ENCODE data around the gene YTHDF2.

YTHDF2 gene

GRCh38 chr1:28801461-28801860 is 64.7 kb downstream of the YTHDF2 start:
- no peak for DNase-seq (ENCODE audit: low read depth, low spot score)

DNA sequence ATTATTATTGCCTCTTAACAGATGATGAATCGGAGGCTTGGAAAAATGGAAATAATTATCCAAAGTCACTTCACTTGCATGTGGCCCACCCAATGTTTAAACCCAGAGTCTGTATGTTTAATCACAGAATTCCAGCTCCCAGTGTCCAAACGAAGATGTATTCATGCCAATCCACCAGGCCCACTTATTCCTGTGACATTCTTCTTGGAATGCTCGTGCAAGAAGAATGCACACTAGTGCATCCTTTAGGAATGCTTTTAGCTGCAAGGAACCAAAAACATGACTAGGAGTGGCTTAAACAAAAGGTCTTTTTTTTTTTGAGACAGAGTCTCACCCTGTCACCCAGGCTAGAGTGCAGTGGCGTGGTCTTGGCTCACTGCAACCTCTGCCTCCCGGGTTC is 66.3 kb downstream of the YTHDF2 start:
- no peak for DNase-seq (ENCODE audit: low read depth, low spot score)

DNA sequence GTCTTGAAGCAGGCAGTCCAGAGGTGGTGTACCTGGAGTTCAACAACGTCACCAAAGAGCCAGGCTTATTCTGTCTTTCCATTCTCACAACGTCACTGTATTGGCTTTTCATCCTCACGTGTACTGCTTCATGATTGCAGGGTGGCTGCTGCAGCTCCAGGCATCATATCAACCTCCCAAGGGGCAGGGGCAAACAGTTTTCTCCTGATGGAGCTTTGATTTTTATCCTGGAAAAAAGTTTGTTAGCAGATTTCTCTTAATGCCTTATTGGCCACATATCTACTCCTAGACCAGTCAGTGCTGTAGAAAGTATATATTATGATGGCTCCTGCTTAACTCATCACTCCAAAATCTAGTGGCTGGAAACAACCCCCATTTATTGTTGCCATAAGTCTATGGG is 66.9 kb downstream of the YTHDF2 start:
- no peak for DNase-seq (ENCODE audit: low read depth, low spot score)

GRCh38 chr1:28804071-28804470 is 67.3 kb downstream of the YTHDF2 start:
- DNase-seq (ENCODE audit: low read depth, low spot score): no peak

DNA sequence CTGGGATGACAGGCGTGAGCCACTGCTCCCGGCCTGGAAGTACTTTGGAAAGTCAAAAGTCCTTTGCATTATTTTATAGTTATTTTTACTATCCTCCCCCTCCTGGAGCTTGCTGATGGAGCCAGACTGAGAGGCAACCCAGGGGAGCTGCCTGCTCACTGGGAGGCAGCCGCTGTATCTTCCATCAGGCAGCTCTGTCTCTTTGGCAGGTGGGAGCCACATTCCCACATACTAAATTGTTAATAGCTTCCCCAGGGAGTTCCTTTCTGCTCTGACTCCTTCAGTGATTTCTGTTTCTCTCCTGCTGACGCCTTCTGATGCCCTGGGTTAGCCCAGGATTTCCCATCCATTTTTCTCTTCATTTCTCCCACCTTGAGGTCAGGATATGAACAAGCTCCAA is 70.3 kb downstream of the YTHDF2 start:
- no peak for DNase-seq (ENCODE audit: low read depth, low spot score)

DNA sequence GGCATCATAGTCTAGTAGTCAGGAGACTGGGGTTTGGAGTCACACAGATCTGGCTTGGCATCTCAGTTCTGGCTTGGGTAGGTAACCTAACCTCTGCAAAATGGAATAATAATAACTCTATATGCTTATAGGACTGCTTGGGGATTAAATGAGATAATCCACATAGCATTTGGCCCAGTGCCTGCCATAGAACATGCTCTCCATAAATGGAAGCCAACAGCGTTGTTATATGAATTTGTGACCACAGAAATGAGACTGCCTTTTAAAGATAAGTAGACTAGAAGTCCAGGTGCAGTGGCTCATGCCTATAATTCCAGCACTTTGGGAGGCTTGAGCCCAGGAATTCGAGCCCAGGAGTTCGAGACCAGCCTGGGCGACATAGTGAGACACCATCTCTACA is 71.2 kb downstream of the YTHDF2 start:
- DNase-seq (ENCODE audit: low read depth, low spot score): no peak

GRCh38 chr1:28811369-28811765 is 74.6 kb downstream of the YTHDF2 start:
- no peak for DNase-seq (ENCODE audit: low read depth, low spot score)

- no peak for DNase-seq (ENCODE audit: low read depth, low spot score)
Observed at GRCh38 chr1:28811766-28812668, 75.3 kb downstream of the YTHDF2 start, which contains the start of gene OPRD1. Gene OPRD1 (plus strand): TSS chr1:28812170. CDS start chr1:28812384, 214 bp downstream.

DNA sequence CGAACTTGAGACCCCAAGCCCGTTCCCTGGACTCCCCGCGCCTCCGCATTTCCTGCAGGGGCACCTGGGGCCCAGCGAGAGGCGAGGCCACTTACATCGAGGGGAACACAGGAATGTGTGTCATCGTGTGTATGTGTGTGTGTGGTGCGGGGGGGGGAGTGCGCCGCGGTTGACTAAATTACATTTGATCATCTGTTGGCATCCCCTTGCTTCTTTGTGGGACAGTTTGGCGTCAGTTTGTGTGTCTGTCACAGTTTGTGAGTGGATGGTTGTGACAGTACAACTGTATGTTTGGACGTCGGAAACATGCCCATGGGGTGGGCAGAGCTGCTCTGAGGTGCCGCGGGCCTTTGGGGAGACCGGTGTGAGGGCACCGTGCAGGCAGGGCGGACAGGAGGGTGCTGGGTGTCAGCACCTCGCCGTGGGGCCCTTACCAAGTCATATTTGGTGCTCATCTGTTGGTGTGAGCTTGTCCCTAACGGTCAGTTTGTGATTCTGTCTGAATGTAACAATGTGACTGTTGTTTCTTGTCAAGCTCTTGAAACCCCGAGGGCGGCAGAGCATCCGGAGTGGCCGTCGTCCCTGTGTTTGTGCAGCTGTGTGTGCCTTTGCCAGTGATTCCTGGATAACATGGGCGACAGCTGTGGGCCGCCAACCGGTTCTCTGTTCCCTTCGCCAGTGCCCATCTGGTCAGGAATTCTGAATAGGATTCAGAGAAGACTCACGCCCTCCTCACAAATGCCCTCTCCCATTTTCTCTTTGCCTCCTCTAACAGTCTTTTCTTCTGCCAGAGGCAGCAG is 76.1 kb downstream of the YTHDF2 start:
- no peak for DNase-seq (ENCODE audit: low read depth, low spot score)

GRCh38 chr1:28813931-28814465 is 77.3 kb downstream of the YTHDF2 start:
- no peak for DNase-seq (ENCODE audit: low read depth, low spot score)

GRCh38 chr1:28815533-28816185 is 78.9 kb downstream of the YTHDF2 start:
- DNase-seq (ENCODE audit: low read depth, low spot score): no peak

GRCh38 chr1:28817133-28817532 is 80.4 kb downstream of the YTHDF2 start:
- DNase-seq (ENCODE audit: low read depth, low spot score): no peak

DNA sequence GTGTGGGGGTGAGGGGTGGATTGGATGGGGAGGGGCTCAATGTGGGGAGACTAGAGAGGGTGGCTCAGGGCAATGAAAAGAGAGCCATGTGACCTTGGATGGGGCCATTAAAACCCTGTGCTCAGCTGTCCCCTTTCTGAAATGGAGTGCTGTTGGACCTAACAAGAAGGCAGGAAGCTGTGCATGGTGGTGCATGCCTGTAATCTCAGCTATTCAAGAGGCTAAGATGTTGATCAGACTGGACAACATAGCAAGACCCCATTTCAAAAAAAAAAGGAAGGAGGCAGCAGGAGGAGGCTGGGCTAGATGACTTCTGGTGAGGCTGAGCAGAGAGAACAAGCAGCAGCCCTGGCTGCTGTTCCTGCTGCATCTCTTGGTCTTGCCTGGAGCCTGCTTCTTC is 82.3 kb downstream of the YTHDF2 start:
- no peak for DNase-seq (ENCODE audit: low read depth, low spot score)

Data from activated CD4-positive, CD25-positive, alpha-beta regulatory T cell treated with anti-CD3 and anti-CD28 coated beads, Interleukin-2, amount 50 U/mL, for 16 hours (primary cell).